Fibroblast of peridontal ligament (primary cell): ENCODE results near the gene ACP6.
"Not testable (repeated sequence)": the region's sequence is repeated elsewhere in the genome, so short reads cannot be mapped to it uniquely, and the experiment has no call there.

ENCODE experiments used
- DNase-seq: peaks from one replicate; pipeline ENCODE4 v3.0.0-alpha.2; 2010; ENCODE audit errors: extremely low read depth

ACP6 gene

GRCh38 chr1:147670319-147671001 lies at the start of gene ACP6:
ACP6 (minus strand) TSS chr1:147670524; CDS start chr1:147670048, 476 bp downstream.
- DNase-seq = peak; percentile 92

- DNase-seq = no peak
Observed at GRCh38 chr1:147719711-147720225, 49.4 kb upstream of the ACP6 start.

GRCh38 chr1:147719029-147719698 lies 48.8 kb upstream of the ACP6 start:
- no peak for DNase-seq

GRCh38 chr1:147717706-147718097 lies 47.4 kb upstream of the ACP6 start:
- no peak for DNase-seq

- DNase-seq = no peak
Observed at GRCh38 chr1:147717051-147717705, 46.9 kb upstream of the ACP6 start.

- DNase-seq = no peak
Observed at GRCh38 chr1:147712605-147713004, 42.3 kb upstream of the ACP6 start.

GRCh38 chr1:147700042-147701006 lies 30.0 kb upstream of the ACP6 start:
- peak; percentile 70 for DNase-seq

- no peak for DNase-seq
Observed at GRCh38 chr1:147699686-147700041, 29.3 kb upstream of the ACP6 start.

- DNase-seq = no peak
Observed at GRCh38 chr1:147683163-147683763, 12.9 kb upstream of the ACP6 start.

GRCh38 chr1:147680608-147681235 lies 10.4 kb upstream of the ACP6 start:
- not testable (repeated sequence) for DNase-seq

GRCh38 chr1:147677681-147678080 lies 7.4 kb upstream of the ACP6 start:
- DNase-seq = not testable (repeated sequence)

- DNase-seq = peak; percentile 67
Observed at GRCh38 chr1:147676311-147677085, 6.2 kb upstream of the ACP6 start.

- no peak for DNase-seq
Observed at GRCh38 chr1:147673816-147674215, 3.5 kb upstream of the ACP6 start.

GRCh38 chr1:147673406-147673805 lies 3.1 kb upstream of the ACP6 start:
- DNase-seq = no peak

- DNase-seq = peak; percentile 32
Observed at GRCh38 chr1:147669469-147670318, 630 bp downstream of the ACP6 start.

- no peak for DNase-seq
Observed at GRCh38 chr1:147665521-147665920, 4.8 kb downstream of the ACP6 start.

- peak; percentile 31 for DNase-seq
Observed at GRCh38 chr1:147664206-147664605, 6.1 kb downstream of the ACP6 start.

- no peak for DNase-seq
Observed at GRCh38 chr1:147654511-147654910, 15.8 kb downstream of the ACP6 start.

- DNase-seq = no peak
Observed at GRCh38 chr1:147652306-147652705, 18.0 kb downstream of the ACP6 start.
